ENCODE measurements around the gene MRPL40.

MRPL40 gene

DNA sequence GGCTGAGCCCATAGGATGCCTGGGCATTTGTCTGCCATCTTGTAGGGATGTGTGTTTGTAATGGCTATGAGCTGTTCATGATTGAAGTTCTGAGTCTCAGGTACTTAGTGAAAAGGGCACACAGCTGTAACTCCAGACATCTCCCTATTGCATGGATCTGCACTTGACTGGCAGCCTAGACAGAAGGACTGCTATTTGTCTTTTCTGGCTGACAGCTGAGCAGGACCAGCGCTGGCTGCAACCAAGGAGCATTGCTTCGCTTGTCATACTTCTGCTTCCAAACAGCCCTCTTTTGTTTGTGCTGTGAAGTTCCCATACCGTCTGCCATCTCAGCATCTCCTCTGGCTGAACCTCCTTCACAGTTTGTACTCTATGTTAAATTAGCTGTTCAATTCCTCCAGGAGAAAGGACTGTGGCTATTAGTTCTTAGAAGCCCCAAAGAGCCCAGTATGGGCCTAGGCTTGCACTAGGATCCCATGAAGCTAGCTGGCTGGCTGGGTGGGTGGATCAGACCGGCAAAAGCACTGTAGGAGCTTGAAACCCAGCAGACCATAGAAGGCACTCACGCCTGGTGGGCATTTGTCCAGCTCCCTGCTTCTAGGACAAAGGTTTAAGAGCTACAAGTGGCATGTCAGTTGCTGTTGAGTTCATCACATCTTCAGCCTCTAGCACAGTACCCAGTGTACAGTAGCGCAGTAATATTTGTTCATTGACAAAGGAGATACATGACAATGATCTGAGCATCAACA lies 21.2 kb upstream of the MRPL40 start:
- no peak overlapping the region for H3K9ac ChIP-seq (ENCODE audit: low read length)
- no peaks in the 10 kb centered on the region for H3K36me3 ChIP-seq (ENCODE audit: low read length)
- H3F3A ChIP-seq (ENCODE audit: insufficient read depth), result no peaks in the 10 kb centered on the region
- H3K4me3 ChIP-seq (ENCODE audit: insufficient read depth, low read length, poor library complexity, severe bottlenecking), result no peak overlapping the region
- no peaks in the 10 kb centered on the region for H4K20me1 ChIP-seq (ENCODE audit: low read depth, low read length)
- no peak overlapping the region for H3K4me2 ChIP-seq (ENCODE audit: low read depth, low read length, poor library complexity, severe bottlenecking)
- no peak overlapping the region for H2AFZ ChIP-seq (ENCODE audit: low read depth, low read length, severe bottlenecking)
- no peaks in the 10 kb centered on the region for H3K9me2 ChIP-seq (replicated peaks; ENCODE audit: insufficient read depth, low read length)
- no peaks in the 10 kb centered on the region for H3K27me3 ChIP-seq (ENCODE audit: low read length)
- no peaks in the 10 kb centered on the region for H3K9me3 ChIP-seq (ENCODE audit: insufficient read depth, low read length)
- peaks cover 48% of the 10 kb centered on the region for H3K79me2 ChIP-seq (ENCODE audit: insufficient read depth, low read length)
- no peak for TF ChIP-seq CTCF (IDR thresholded peaks at IDR 0.05; ENCODE audit: insufficient read depth, low read length, poor library complexity, severe bottlenecking)
- H3K27ac ChIP-seq (ENCODE audit: low read depth, low read length), result no peak overlapping the region

- Histone ChIP-seq H3K36me3 (ENCODE audit: low read length) (no peaks in the 10 kb centered on the region), H3K9me3 (ENCODE audit: insufficient read depth, low read length) (no peaks in the 10 kb centered on the region), H2AFZ (ENCODE audit: low read depth, low read length, severe bottlenecking) (no peak overlapping the region), H3K79me2 (ENCODE audit: insufficient read depth, low read length) (peaks cover 54% of the 10 kb centered on the region), H3K4me2 (ENCODE audit: low read depth, low read length, poor library complexity, severe bottlenecking) (no peak overlapping the region), H3F3A (ENCODE audit: insufficient read depth) (no peaks in the 10 kb centered on the region), H4K20me1 (ENCODE audit: low read depth, low read length) (no peaks in the 10 kb centered on the region), H3K9ac (ENCODE audit: low read length) (no peak overlapping the region), H3K27me3 (ENCODE audit: low read length) (no peaks in the 10 kb centered on the region), H3K9me2 (replicated peaks; ENCODE audit: insufficient read depth, low read length) (no peaks in the 10 kb centered on the region), H3K27ac (ENCODE audit: low read depth, low read length) (no peak overlapping the region), H3K4me3 (ENCODE audit: insufficient read depth, low read length, poor library complexity, severe bottlenecking) (no peak overlapping the region)
- TF ChIP-seq EZH2phosphoT487 (conservative IDR thresholded peaks at IDR 0.05; ENCODE audit: low read length) (no peak), CTCF (IDR thresholded peaks at IDR 0.05; ENCODE audit: insufficient read depth, low read length, poor library complexity, severe bottlenecking) (no peak)
These were observed 20.7 kb upstream of the MRPL40 start for GRCh38 chr22:19411690-19412045.

DNA sequence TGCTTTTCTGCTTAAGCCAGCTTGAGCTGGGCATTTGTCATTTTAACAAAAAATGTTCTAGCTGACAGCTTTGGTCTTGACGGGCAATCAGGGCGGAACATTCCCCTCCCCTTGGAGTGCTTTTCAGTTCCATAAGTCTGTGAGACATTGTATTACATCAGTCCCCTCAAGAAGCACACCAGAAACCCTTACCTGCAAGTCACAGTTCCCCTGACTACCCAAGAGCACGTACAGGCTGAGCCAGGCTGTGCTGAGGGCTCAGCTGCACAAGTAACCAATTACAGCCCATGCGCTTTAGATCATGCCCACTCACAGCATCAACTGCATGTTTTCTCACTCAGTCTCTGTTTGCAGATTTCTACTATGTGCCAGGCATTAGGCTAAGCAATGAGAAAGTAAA lies 19.9 kb upstream of the MRPL40 start:
- H3K36me3 ChIP-seq (ENCODE audit: low read length), result no peaks in the 10 kb centered on the region

More for the DNA sequence above, 19.9 kb upstream of the MRPL40 start:
- no peak overlapping the region for H3K4me2 ChIP-seq (ENCODE audit: low read depth, low read length, poor library complexity, severe bottlenecking)
- no peaks in the 10 kb centered on the region for H4K20me1 ChIP-seq (ENCODE audit: low read depth, low read length)
- no peaks in the 10 kb centered on the region for H3K27me3 ChIP-seq (ENCODE audit: low read length)
- H3F3A ChIP-seq (ENCODE audit: insufficient read depth), result no peaks in the 10 kb centered on the region
- H3K9ac ChIP-seq (ENCODE audit: low read length), result no peak overlapping the region
- no peak overlapping the region for H2AFZ ChIP-seq (ENCODE audit: low read depth, low read length, severe bottlenecking)
- H3K79me2 ChIP-seq (ENCODE audit: insufficient read depth, low read length), result peaks cover 62% of the 10 kb centered on the region
- H3K27ac ChIP-seq (ENCODE audit: low read depth, low read length), result no peak overlapping the region
- H3K9me2 ChIP-seq (replicated peaks; ENCODE audit: insufficient read depth, low read length), result no peaks in the 10 kb centered on the region
- no peaks in the 10 kb centered on the region for H3K9me3 ChIP-seq (ENCODE audit: insufficient read depth, low read length)
- no peak for TF ChIP-seq EZH2phosphoT487 (conservative IDR thresholded peaks at IDR 0.05; ENCODE audit: low read length)
- no peak for TF ChIP-seq CTCF (IDR thresholded peaks at IDR 0.05; ENCODE audit: insufficient read depth, low read length, poor library complexity, severe bottlenecking)
- no peak overlapping the region for H3K4me3 ChIP-seq (ENCODE audit: insufficient read depth, low read length, poor library complexity, severe bottlenecking)
